Upper lobe of right lung (tissue), 1 donor: ENCODE results near the gene ACCS. TPM values are rescaled to one million over a fixed set of nuclear protein-coding genes. Genes with fewer than 3 reads are reported as not detected.
A peak's percentile ranks its signal among the peaks of the same experiment; 100 is the strongest.

Source experiments
- ATAC-seq: fragments of 200-7000 bp; cut with Tn5 transposase; one replicate; pipeline ENCODE4 v1.9.1; 2020; ENCODE audit warnings: mild to moderate bottlenecking, moderate library complexity
- DNase-seq: peaks from one replicate; pipeline ENCODE4 v3.0.0-alpha.2; 2020
- H3K27ac ChIP-seq: fragments of 200-600 bp; one replicate; pipeline ENCODE4 v1.8.0; 2022
- H3K27me3 ChIP-seq: fragments of 200-600 bp; one replicate; pipeline ENCODE4 v1.8.0; 2022; ENCODE audit warnings: mild to moderate bottlenecking
- H3K36me3 ChIP-seq: fragments of 200-600 bp; one replicate; pipeline ENCODE4 v1.8.0; 2022
- H3K4me1 ChIP-seq: fragments of 200-600 bp; one replicate; pipeline ENCODE4 v1.8.0; 2022
- H3K4me3 ChIP-seq: fragments of 200-600 bp; one replicate; pipeline ENCODE4 v1.8.0; 2022; ENCODE audit warnings: mild to moderate bottlenecking
- H3K9me3 ChIP-seq: fragments of 200-600 bp; one replicate; pipeline ENCODE4 v1.8.0; 2022
- CTCF ChIP-seq: fragments of 200-600 bp; IDR thresholded peaks from one replicate; pipeline ENCODE4 v1.8.0; 2022; ENCODE audit warnings: antibody characterized with exemption
- intact Hi-C: fragments of 100-400 bp; cut with DNase I; formaldehyde crosslinking; loops from one replicate; pipeline ENCODE4 v1.11.0; 2022
- total RNA-seq: library from RNA; stranded (reverse); fragmentation: NEBNext Ultra II Directional; extraction: Animal tissue kit (Norgen Biotek cat#: 25700); gene quantifications from one replicate; pipeline ENCODE4 v1.2.1, GENCODE V29; 2021
- donor health status: DM: no; HTN: yes; CAD: no; lungs with severe emphysema.

Gene ACCS
- total RNA-seq, 1 donor from 2014 or later, result 32.2 TPM

GRCh38 chr11:44029977-44030911, 35.8 kb upstream of the ACCS start:
- Histone ChIP-seq H3K4me3 (no peak overlapping the region), H3K27ac (peak overlapping the region; percentile 49), H3K27me3 (no peaks in the 10 kb centered on the region), H3K4me1 (peaks cover 21% of the 10 kb centered on the region), H3K9me3 (peaks cover 5% of the 10 kb centered on the region), H3K36me3 (no peaks in the 10 kb centered on the region)
- DNase-seq (no peak), ATAC-seq (no peak)
- no peak for TF ChIP-seq CTCF
- intact Hi-C loops, result loop anchor here (10.0 kb wide), 1 partner anchor 85 kb away; the partner anchor contains the start of gene C11orf96

GRCh38 chr11:44030996-44031395, 35.1 kb upstream of the ACCS start:
- no peak for ATAC-seq
- Histone ChIP-seq H3K27ac (peak overlapping the region; percentile 49), H3K36me3 (no peaks in the 10 kb centered on the region), H3K27me3 (no peaks in the 10 kb centered on the region), H3K4me1 (peaks cover 21% of the 10 kb centered on the region), H3K4me3 (no peak overlapping the region), H3K9me3 (peaks cover 2% of the 10 kb centered on the region)
- DNase-seq, result no peak
- TF ChIP-seq CTCF, result no peak
- intact Hi-C loops, result loop anchor here (10.0 kb wide), 1 partner anchor 86 kb away; the partner anchor contains the start of gene C11orf96

- H3K27me3 ChIP-seq, result no peaks in the 10 kb centered on the region
Observed at GRCh38 chr11:44031549-44031948, 34.5 kb upstream of the ACCS start.

GRCh38 chr11:44032299-44033085, 33.6 kb upstream of the ACCS start:
- no peaks in the 10 kb centered on the region for H3K27me3 ChIP-seq
- DNase-seq (peak; percentile 78), ATAC-seq (peak; percentile 88)
- intact Hi-C loops, result loop anchor here (10.0 kb wide), 1 partner anchor 88 kb away; the partner anchor contains the start of gene C11orf96
- TF ChIP-seq CTCF, result no peak
- no peaks in the 10 kb centered on the region for H3K9me3 ChIP-seq
- peaks cover 21% of the 10 kb centered on the region for H3K4me1 ChIP-seq
- no peaks in the 10 kb centered on the region for H3K36me3 ChIP-seq
- peak overlapping the region; percentile 42 for H3K27ac ChIP-seq
- no peak overlapping the region for H3K4me3 ChIP-seq

More at GRCh38 chr11:44031549-44031948, 34.5 kb upstream of the ACCS start:
- Histone ChIP-seq H3K27ac (no peak overlapping the region), H3K9me3 (no peaks in the 10 kb centered on the region), H3K4me3 (no peak overlapping the region), H3K4me1 (peaks cover 21% of the 10 kb centered on the region), H3K36me3 (no peaks in the 10 kb centered on the region)
- ATAC-seq (no peak), DNase-seq (no peak)
- intact Hi-C loops, result loop anchor here (10.0 kb wide), 1 partner anchor 87 kb away; the partner anchor contains the start of gene C11orf96
- no peak for TF ChIP-seq CTCF

- no peaks in the 10 kb centered on the region for H3K36me3 ChIP-seq
- ATAC-seq (no peak), DNase-seq (no peak)
- no peak overlapping the region for H3K4me3 ChIP-seq
- peak overlapping the region; percentile 42 for H3K27ac ChIP-seq
- H3K9me3 ChIP-seq, result no peaks in the 10 kb centered on the region
- H3K4me1 ChIP-seq, result peaks cover 21% of the 10 kb centered on the region
- intact Hi-C loops, result loop anchor here (10.0 kb wide), 1 partner anchor 89 kb away; the partner anchor contains the start of gene C11orf96
- no peaks in the 10 kb centered on the region for H3K27me3 ChIP-seq
- no peak for TF ChIP-seq CTCF
Observed at GRCh38 chr11:44033411-44033850, 32.6 kb upstream of the ACCS start.
